Skeletal muscle tissue (tissue), 4 donors: ENCODE measurements around the gene UPF1. TPM values are rescaled to one million over a fixed set of nuclear protein-coding genes. Genes with fewer than 3 reads are reported as not detected.
"Not testable (repeated sequence)": the region's sequence is repeated elsewhere in the genome, so short reads cannot be mapped to it uniquely, and the experiment has no call there.

Experiments used
- H3K27ac ChIP-seq: one replicate; pipeline ENCODE4 v1.7.0; 2013; ENCODE audit warnings: mild to moderate bottlenecking, low read depth, low read length, inconsistent platforms
- H3K27me3 ChIP-seq, 3 donors: one replicate each; pipeline ENCODE4 v1.7.0; 2013; ENCODE audit warnings: low read length in 3 of 3; ENCODE audit not compliant: control insufficient read depth in 3 of 3, insufficient read depth in 3 of 3
- H3K36me3 ChIP-seq, 3 donors: one replicate each; pipeline ENCODE4 v1.7.0; 2013; ENCODE audit warnings: low read length in 3 of 3; ENCODE audit not compliant: control insufficient read depth in 3 of 3, insufficient read depth in 3 of 3
- H3K4me1 ChIP-seq, 3 donors: one replicate each; pipeline ENCODE4 v1.7.0; 2013; ENCODE audit warnings: low read length in 3 of 3, mild to moderate bottlenecking in 3 of 3; ENCODE audit not compliant: control insufficient read depth in 3 of 3, insufficient read depth in 3 of 3
- H3K4me3 ChIP-seq, 3 donors: one replicate each; pipeline ENCODE4 v1.7.0; 2013; ENCODE audit warnings: low read length in 3 of 3
- H3K9ac ChIP-seq, 3 donors: one replicate each; pipeline ENCODE4 v1.7.0; 2013; ENCODE audit warnings: low read length in 3 of 3, mild to moderate bottlenecking in 3 of 3, moderate library complexity in 2 of 3, low read depth in 1 of 3
- H3K9me3 ChIP-seq, 3 donors: one replicate each; pipeline ENCODE4 v1.7.0; 2013; ENCODE audit warnings: low read length in 3 of 3; ENCODE audit not compliant: control insufficient read depth in 3 of 3
- total RNA-seq: library from RNA; depleted of rRNA; stranded (reverse); fragments of >200 nt; gene quantifications from one replicate; pipeline ENCODE4 v1.2.3, GENCODE V29; 2014
- donor health status: Osteomylitis.

The UPF1 gene
- total RNA-seq, 1 donor from 2014 or later = 30.8 TPM

DNA sequence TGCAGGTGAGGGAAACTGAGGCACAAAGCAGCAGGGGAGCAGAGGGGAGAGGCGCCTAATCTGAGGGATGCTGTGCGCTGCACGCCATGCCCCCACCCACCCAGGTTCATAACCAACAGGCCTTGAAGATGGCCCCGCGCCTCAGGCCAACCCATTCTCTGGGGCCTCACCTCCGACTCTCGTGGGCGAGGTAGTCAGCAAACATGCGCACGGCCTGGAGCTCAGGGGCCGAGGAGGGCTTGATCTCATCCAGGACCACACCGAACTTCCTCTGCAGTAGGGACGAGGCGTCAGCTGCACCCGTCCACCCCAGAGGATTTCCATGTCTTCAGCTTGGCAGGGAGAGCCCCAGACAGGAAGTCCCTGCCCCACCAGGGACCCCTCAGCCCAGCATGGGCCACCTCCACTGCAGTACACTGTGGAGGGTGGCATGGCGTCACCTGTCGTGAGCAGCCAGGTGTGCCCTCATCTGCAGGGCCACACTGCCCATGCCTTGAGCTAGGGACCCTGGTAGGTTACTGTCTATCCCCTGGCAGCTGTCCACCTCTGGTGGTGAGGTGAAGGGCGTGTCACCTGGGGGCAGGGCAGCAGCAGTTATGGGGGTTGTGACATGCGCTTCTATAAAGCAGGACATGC is 79.2 kb downstream of the UPF1 start:
- no peak overlapping the region for H3K4me3 ChIP-seq
- H3K27ac ChIP-seq = no peak overlapping the region
- no peaks in the 10 kb centered on the region for H3K27me3 ChIP-seq
- no peaks in the 10 kb centered on the region for H3K9me3 ChIP-seq
- H3K9ac ChIP-seq = no peak overlapping the region
- H3K36me3 ChIP-seq = peaks cover 21 to 31% (median 28%) of the 10 kb centered on the region in 3 donors
- H3K4me1 ChIP-seq = peaks cover 0 to 5% (median 0%) of the 10 kb centered on the region in 3 donors

DNA sequence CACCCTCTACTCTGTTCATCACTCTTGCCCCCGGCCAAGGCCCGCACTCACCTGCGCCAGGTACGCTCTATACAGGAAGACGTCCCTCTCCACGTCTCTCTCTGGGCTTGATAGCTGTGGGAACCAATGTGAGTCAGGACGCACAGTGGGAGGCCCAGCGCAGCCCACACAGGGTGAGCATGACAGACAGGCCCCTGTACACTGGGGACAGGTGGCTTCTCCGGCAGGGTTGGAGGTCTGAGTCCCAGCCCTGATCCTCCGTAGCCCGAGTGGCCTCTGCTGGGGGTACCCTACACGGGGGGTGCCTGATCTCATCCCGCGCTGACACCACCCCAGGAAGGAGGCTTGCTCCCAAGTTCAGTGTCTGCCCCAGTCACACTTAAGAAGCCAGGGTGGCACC is 81.2 kb downstream of the UPF1 start:
- Histone ChIP-seq H3K27me3 (no peaks in the 10 kb centered on the region), H3K27ac (no peak overlapping the region), H3K36me3 (peaks cover 4 to 16% (median 14%) of the 10 kb centered on the region in 3 donors), H3K9me3 (no peaks in the 10 kb centered on the region), H3K4me1 (peaks cover 0 to 9% (median 3%) of the 10 kb centered on the region in 3 donors), H3K9ac (no peak overlapping the region), H3K4me3 (no peak overlapping the region)

DNA sequence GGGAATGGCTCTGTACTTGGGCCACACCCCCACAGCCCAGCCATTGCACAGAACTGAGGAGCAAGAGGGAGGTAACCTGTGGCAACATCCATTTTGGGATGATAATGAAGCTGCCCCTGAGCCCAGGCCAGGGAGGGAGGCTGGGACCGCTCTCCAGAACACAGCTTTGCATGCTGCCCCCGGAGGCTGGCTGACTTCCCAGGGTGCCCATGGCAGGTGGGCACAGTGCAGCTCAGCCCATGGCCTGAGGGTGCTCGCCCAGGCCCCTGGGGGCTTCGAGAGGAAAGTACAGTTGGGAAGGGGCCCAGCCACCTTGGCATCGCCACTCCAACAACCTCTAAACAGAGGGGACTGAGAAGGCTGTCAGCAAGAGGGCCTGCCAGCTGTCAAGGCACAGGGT is 81.7 kb downstream of the UPF1 start:
- Histone ChIP-seq H3K4me3 (no peak overlapping the region), H3K36me3 (peaks cover 4 to 15% (median 13%) of the 10 kb centered on the region in 3 donors), H3K4me1 (peaks cover 4 to 15% (median 7%) of the 10 kb centered on the region in 3 donors), H3K27me3 (no peaks in the 10 kb centered on the region), H3K9ac (no peak overlapping the region), H3K9me3 (no peaks in the 10 kb centered on the region), H3K27ac (no peak overlapping the region)

DNA sequence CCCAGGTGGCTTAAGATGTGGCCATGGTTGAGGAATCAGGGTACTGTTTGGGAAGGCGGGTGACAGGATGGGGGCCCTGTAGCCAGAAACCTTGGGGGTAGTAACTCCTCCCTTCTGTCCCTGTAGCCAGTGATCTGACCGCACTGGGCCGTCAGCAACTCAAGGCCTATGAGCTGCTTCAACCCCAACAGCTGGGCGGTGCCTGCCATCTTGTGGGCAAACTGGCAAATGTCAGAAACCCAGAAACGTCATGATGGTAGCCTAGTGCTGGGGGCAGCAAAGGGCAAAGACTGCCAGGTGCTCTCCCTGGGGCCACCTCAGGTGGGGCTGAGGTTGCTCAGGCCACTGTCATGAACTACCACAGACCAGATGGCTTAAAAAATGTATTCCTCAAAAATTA is 83.9 kb downstream of the UPF1 start:
- H3K27ac ChIP-seq = no peak overlapping the region
- no peaks in the 10 kb centered on the region for H3K27me3 ChIP-seq
- H3K9ac ChIP-seq = peak overlapping the region in 1 of 3 donors; percentile 40
- H3K9me3 ChIP-seq = no peaks in the 10 kb centered on the region
- no peak overlapping the region for H3K4me3 ChIP-seq
- H3K36me3 ChIP-seq = peaks cover 4 to 12% (median 11%) of the 10 kb centered on the region in 3 donors
- peaks cover 13 to 31% (median 18%) of the 10 kb centered on the region in 3 donors for H3K4me1 ChIP-seq

DNA sequence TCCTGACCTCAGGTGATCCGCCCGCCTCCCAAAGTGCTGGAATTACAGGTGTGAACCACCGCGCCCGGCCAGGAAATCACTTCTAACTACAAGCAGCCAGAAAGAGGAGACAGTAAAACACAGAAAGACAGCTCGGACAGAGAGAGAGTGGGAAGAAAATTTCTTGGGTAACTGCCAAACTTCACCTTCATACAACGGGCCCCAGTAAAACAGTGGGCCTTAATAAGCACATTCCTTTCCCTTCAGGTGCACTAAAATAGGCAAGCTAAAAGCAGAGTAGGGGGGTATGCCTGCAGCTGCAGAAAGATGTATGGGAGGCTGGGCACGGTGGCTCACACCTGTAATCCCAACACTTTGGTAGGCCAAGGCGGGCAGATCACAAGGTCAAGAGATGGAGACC is 85.8 kb downstream of the UPF1 start:
- H3K36me3 ChIP-seq = peaks cover 18 to 26% (median 20%) of the 10 kb centered on the region in 3 donors
- not testable (repeated sequence) for H3K4me3 ChIP-seq, H3K9ac ChIP-seq, H3K27ac ChIP-seq, H3K27me3 ChIP-seq, H3K9me3 ChIP-seq
- H3K4me1 ChIP-seq = peaks cover 14 to 37% (median 21%) of the 10 kb centered on the region in 3 donors

Other genes starting within 250 kb of the UPF1 start
- 26.6 TPM for gene REX1BD, start 243.2 kb upstream of the UPF1 start, total RNA-seq
- gene CRLF1, start 225.2 kb upstream of the UPF1 start, total RNA-seq = 2.6 TPM
- gene TMEM59L, start 219.1 kb upstream of the UPF1 start, total RNA-seq = 2.1 TPM
- 2.1 TPM for gene KLHL26, start 194.9 kb upstream of the UPF1 start, total RNA-seq
- gene CRTC1, start 148.3 kb upstream of the UPF1 start, total RNA-seq = 3.1 TPM
- gene COMP, start 40.7 kb upstream of the UPF1 start, total RNA-seq = 15.7 TPM
- gene CERS1, start 64.2 kb downstream of the UPF1 start, total RNA-seq = 17.7 TPM
- gene COPE, start 87.4 kb downstream of the UPF1 start, total RNA-seq = 67.8 TPM
- gene DDX49, start 87.8 kb downstream of the UPF1 start, total RNA-seq = 35.0 TPM
- gene HOMER3, start 109.3 kb downstream of the UPF1 start, total RNA-seq = 54.8 TPM
- 19.8 TPM for gene SUGP2, start 201.6 kb downstream of the UPF1 start, total RNA-seq
- gene ARMC6, start 201.6 kb downstream of the UPF1 start, total RNA-seq = 27.1 TPM
- gene SLC25A42, start 232.0 kb downstream of the UPF1 start, total RNA-seq = 7.8 TPM